A549 (cell line): ENCODE results near the gene NTM. TPM values are rescaled to one million over a fixed set of nuclear protein-coding genes. Genes with fewer than 3 reads are reported as not detected.

ENCODE experiments used
- ATAC-seq, 2 experiments: fragments of 200-7000 bp in 1 of 2; fragments of >200 bp in 1 of 2; cut with Nextera tagmentation in 1 of 2; cut with Tn5 transposase in 1 of 2; 3 replicates each; pipeline versions ENCODE4 v1.8.0 to v1.9.1; 2018 to 2020; ENCODE audit warnings: mild to moderate bottlenecking in 1 of 2, moderate library complexity in 1 of 2
- CTCF ChIA-PET: fragments of 300-600 bp; sonication (Branson Sonifier 250); formaldehyde crosslinking; extraction: SDS; loops from one replicate; lab custom pipeline; 2021; ENCODE audit warnings: antibody characterized with exemption, inconsistent platforms; lab: Yijun Ruan, JAX
- POLR2A ChIA-PET: fragments of 350-600 bp; formaldehyde crosslinking; extraction: SDS; loops from one replicate; lab custom pipeline; 2021; ENCODE audit warnings: antibody characterized with exemption, inconsistent platforms; lab: Yijun Ruan, JAX
- DNase-seq, 2 experiments: peaks; one replicate each; pipeline versions ENCODE4 v3.0.0 to v3.0.0-alpha.2; 2011 to 2016; ENCODE audit warnings: low read depth in 1 of 2, low spot score in 1 of 2
- FAIRE-seq: peaks from 2 replicates; lab custom pipeline; 2011; peaks lifted over from hg19 to GRCh38; lab: Jason Lieb, UNC
- H3K27ac ChIP-seq, 2 experiments: fragments of >200 bp; sonication (Bioruptor Twin); formaldehyde crosslinking; 3 replicates each; pipeline ENCODE4 v1.5.1; 2016 to 2017
- H3K4me1 ChIP-seq: fragments of >200 bp; sonication (Bioruptor Twin); formaldehyde crosslinking; 3 replicates; pipeline ENCODE4 v1.6.1; 2016
- H3K4me2 ChIP-seq: fragments of >200 bp; sonication (Bioruptor Twin); formaldehyde crosslinking; 3 replicates; pipeline ENCODE4 v1.6.1; 2016
- H3K4me3 ChIP-seq: fragments of >200 bp; sonication (Bioruptor Twin); formaldehyde crosslinking; 3 replicates; pipeline ENCODE4 v1.5.1; 2016
- H3K9me3 ChIP-seq: fragments of >200 bp; sonication (Bioruptor Twin); formaldehyde crosslinking; 3 replicates; pipeline ENCODE4 v1.6.1; 2016
- BHLHE40 ChIP-seq: IDR thresholded peaks from 2 replicates; pipeline ENCODE4 v1.6.1; 2012; ENCODE audit warnings: low read depth, low read length, inconsistent platforms
- CBX8 ChIP-seq: fragments of 200-600 bp; sonication (generic); IDR thresholded peaks from 2 replicates; pipeline ENCODE4 v1.6.1; 2016
- CHD2 ChIP-seq: fragments of 150-350 bp; IDR thresholded peaks from 2 replicates; pipeline ENCODE4 v1.6.1; 2014; ENCODE audit warnings: low read length; ENCODE audit not compliant: partially characterized antibody
- EHF ChIP-seq: fragments of 250-450 bp; sonication (Bioruptor Pico); IDR thresholded peaks from 2 replicates; pipeline ENCODE4 v1.5.0; 2020; ENCODE audit warnings: mild to moderate bottlenecking
- EP300 ChIP-seq, 2 experiments: fragments of >200 bp; sonication (Bioruptor Twin); formaldehyde crosslinking; IDR thresholded peaks; 2 replicates in 1 of 2; 3 replicates in 1 of 2; pipeline ENCODE4 v1.6.1; 2016 to 2017
- FOSB ChIP-seq: fragments of 250-450 bp; sonication (Bioruptor Pico); IDR thresholded peaks from 2 replicates; pipeline ENCODE4 v1.5.0; 2020; ENCODE audit warnings: mild to moderate bottlenecking, moderate library complexity
- FOXS1 ChIP-seq: fragments of 250-450 bp; sonication (Bioruptor Pico); IDR thresholded peaks from 2 replicates; pipeline ENCODE4 v1.5.0; 2020; ENCODE audit warnings: mild to moderate bottlenecking, moderate library complexity
- GATA3 ChIP-seq: IDR thresholded peaks from 2 replicates; pipeline ENCODE4 v1.6.1; 2012; ENCODE audit warnings: borderline replicate concordance
- HOXB5 ChIP-seq: fragments of 250-450 bp; sonication (Bioruptor Pico); IDR thresholded peaks from 2 replicates; pipeline ENCODE4 v1.5.0; 2020; ENCODE audit warnings: mild to moderate bottlenecking, moderate library complexity
- JUN ChIP-seq, 2 experiments: fragments of >200 bp; sonication (Bioruptor Twin); formaldehyde crosslinking; IDR thresholded peaks; 2 replicates in 1 of 2; 3 replicates in 1 of 2; pipeline ENCODE4 v1.6.1; 2016 to 2017
- JUNB ChIP-seq: fragments of >200 bp; sonication (Bioruptor Twin); formaldehyde crosslinking; IDR thresholded peaks from 2 replicates; pipeline ENCODE4 v1.6.1; 2016
- KDM1A ChIP-seq: fragments of 200-600 bp; sonication (generic); IDR thresholded peaks from 2 replicates; pipeline ENCODE4 v1.6.1; 2016; ENCODE audit warnings: low read depth, mild to moderate bottlenecking
- MAZ ChIP-seq: fragments of 150-350 bp; IDR thresholded peaks from 2 replicates; pipeline ENCODE4 v1.6.1; 2014; ENCODE audit warnings: antibody characterized with exemption, low read depth, low read length, borderline replicate concordance
- NR3C1 ChIP-seq: fragments of >200 bp; sonication (Bioruptor Twin); formaldehyde crosslinking; IDR thresholded peaks from 3 replicates; pipeline ENCODE4 v1.6.1; 2017
- POLR2A ChIP-seq: IDR thresholded peaks from 2 replicates; pipeline ENCODE4 v1.6.1; 2012; ENCODE audit warnings: mild to moderate bottlenecking, low read length
- RAD21 ChIP-seq, 2 experiments: fragments of >200 bp in 1 of 2; sonication (Bioruptor Twin) in 1 of 2; formaldehyde crosslinking in 1 of 2; IDR thresholded peaks in 1 of 2; conservative IDR thresholded peaks in 1 of 2; 2 replicates in 1 of 2; 3 replicates in 1 of 2; pipeline ENCODE4 v1.6.1; 2012 to 2018; ENCODE audit warnings: inconsistent platforms in 1 of 2
- RCOR1 ChIP-seq: fragments of 150-350 bp; IDR thresholded peaks from 2 replicates; pipeline ENCODE4 v1.6.1; 2014; ENCODE audit warnings: antibody characterized with exemption, low read length, low read depth
- RFX5 ChIP-seq: fragments of 450-650 bp; IDR thresholded peaks from 2 replicates; pipeline ENCODE4 v1.7.1; 2014; ENCODE audit warnings: antibody characterized with exemption, mild to moderate bottlenecking, moderate library complexity
- RNF2 ChIP-seq: fragments of 200-600 bp; sonication (generic); IDR thresholded peaks from 2 replicates; pipeline ENCODE4 v1.6.1; 2016; ENCODE audit warnings: low read depth, mild to moderate bottlenecking, antibody characterized with exemption, moderate library complexity, borderline replicate concordance
- SMC3 ChIP-seq: fragments of >200 bp; sonication (Bioruptor Twin); formaldehyde crosslinking; IDR thresholded peaks from 3 replicates; pipeline ENCODE4 v1.6.1; 2018; ENCODE audit warnings: inconsistent platforms
- ZC3H11A ChIP-seq: fragments of 450-650 bp; IDR thresholded peaks from 2 replicates; pipeline ENCODE4 v1.6.1; 2014; ENCODE audit warnings: antibody characterized with exemption, mild to moderate bottlenecking
- ZFP36 ChIP-seq: fragments of 450-650 bp; IDR thresholded peaks from 2 replicates; pipeline ENCODE4 v1.6.1; 2014; ENCODE audit warnings: borderline replicate concordance; ENCODE audit not compliant: partially characterized antibody
- WGBS: methylation state at CpG from one replicate; pipeline ENCODE4 v1.1.6; 2017; ENCODE audit errors: missing lambda C conversion rate; 5-methylcytosine and 5-hydroxymethylcytosine counted together
- polyA plus RNA-seq, 4 experiments: library from polyadenylated mRNA; depleted of rRNA in 3 of 4; stranded (reverse); fragments of >200 nt; fragmentation: RNase III in 1 of 4; extraction: RNeasy Plus Mini Kit Qiagen cat#74134 plus additional on column Dnase treatment in 1 of 4; gene quantifications; 2 replicates in 3 of 4; 3 replicates in 1 of 4; pipeline ENCODE4 v1.2.3, GENCODE V29; 2011 to 2017
- TF ChIP-seq, protein P1 (sequence below): fragments of 250-450 bp; sonication (Bioruptor Pico); IDR thresholded peaks from 2 replicates; pipeline ENCODE4 v1.5.0; 2020; ENCODE audit warnings: low read depth, mild to moderate bottlenecking, moderate library complexity
- TF ChIP-seq, protein P2 (sequence below): fragments of >200 bp; sonication (Bioruptor Twin); formaldehyde crosslinking; IDR thresholded peaks from 3 replicates; pipeline ENCODE4 v1.6.1; 2016
- TF ChIP-seq, protein P3 (sequence below): IDR thresholded peaks from 2 replicates; pipeline ENCODE4 v1.6.1; 2012
- TF ChIP-seq, protein P4 (sequence below): IDR thresholded peaks from 2 replicates; pipeline ENCODE4 v1.6.1; 2012; ENCODE audit warnings: low read depth, borderline replicate concordance
- TF ChIP-seq, protein P5 (sequence below): fragments of >200 bp; sonication (Bioruptor Twin); formaldehyde crosslinking; IDR thresholded peaks from 3 replicates; pipeline ENCODE4 v1.5.1; 2016

Gene NTM
- polyA plus RNA-seq, 2 of the 4 experiments (the other 2 are of a cell fraction), result not detected

DNA sequence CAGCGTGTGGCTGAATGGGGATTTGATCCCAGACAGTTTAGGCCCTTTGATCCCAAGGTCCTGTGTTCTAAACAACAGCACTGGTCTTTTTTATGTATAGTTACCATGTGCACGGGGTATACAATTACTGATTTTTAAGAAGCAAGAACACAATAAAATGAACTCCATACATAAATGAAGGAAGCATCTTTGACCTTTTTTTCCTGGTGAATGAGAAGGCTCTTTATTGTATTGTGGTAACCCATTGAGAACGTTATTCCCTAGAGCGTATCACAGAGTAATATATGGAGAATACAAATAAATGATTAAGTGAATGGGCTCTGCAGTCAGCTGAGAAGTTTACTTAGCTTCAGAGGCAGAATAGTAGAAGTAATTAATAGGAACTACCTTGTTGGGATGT lies 563.6 kb downstream of the NTM start (continued):
- TF ChIP-seq EHF (CRISPR knock-in tag) (no peak), CBX8 (no peak), RFX5 (no peak), SMC3 (no peak)

DNA sequence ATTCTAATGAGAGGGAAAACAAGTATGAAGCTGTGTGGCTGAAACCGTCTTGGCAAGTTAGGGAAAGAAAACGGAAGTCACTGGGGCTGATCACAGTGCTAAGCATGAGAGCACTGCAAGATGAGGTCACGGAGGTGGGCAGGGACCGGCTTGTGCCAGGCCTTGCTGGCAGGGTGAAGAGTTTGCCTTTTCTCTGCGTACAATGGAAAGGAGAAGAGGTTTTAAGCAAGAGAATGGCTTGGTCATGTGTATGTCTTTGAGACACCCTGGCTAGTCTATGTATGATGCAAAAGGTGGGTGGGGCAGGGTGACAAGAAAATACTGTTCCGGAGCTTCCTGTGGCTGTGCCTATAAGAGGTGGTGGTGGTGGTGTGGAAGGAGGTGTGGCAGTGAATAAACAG lies 567.9 kb downstream of the NTM start:
- H3K27ac ChIP-seq, result no peak overlapping the region
- ChIA-PET CTCF (no interaction called here), POLR2A (no interaction called here)
- H3K9me3 ChIP-seq, result no peaks in the 10 kb centered on the region
- H3K4me3 ChIP-seq, result no peak overlapping the region
- DNase-seq (no peak), FAIRE-seq (no peak), ATAC-seq (no peak)
- WGBS, result 2% methylated on average over 6 of the region's 6 CpGs
- TF ChIP-seq BHLHE40 (no peak), CHD2 (no peak), FOXS1 (no peak), JUNB (no peak), ZC3H11A (no peak), KDM1A (no peak), RFX5 (no peak), MAZ (no peak), FOSB (no peak), ZFP36 (no peak)
- TF ChIP-seq, protein P1, sequence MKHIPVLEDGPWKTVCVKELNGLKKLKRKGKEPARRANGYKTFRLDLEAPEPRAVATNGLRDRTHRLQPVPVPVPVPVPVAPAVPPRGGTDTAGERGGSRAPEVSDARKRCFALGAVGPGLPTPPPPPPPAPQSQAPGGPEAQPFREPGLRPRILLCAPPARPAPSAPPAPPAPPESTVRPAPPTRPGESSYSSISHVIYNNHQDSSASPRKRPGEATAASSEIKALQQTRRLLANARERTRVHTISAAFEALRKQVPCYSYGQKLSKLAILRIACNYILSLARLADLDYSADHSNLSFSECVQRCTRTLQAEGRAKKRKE (CRISPR knock-in tag), result no peak
- no peaks in the 10 kb centered on the region for H3K4me1 ChIP-seq
- H3K4me2 ChIP-seq, result no peak overlapping the region

DNA sequence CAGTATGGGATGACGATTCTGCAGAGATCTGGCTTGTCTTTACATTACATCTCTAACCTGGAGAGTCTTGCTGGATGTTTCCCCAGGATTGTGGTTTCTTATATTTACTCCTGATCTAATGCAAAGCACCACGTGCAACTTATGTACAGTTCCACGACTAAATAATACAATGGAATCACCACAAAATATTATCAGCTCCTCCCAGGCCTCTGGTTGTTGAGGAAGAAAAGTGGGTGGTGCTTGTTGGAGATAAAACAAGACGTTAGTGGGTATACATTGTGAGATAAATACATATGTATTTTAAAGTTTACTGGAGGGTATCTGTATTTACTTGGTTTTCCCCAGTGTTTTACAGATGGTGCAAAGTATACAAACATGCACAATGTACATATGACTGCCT lies 569.7 kb downstream of the NTM start:
- no peak overlapping the region for H3K27ac ChIP-seq
- H3K9me3 ChIP-seq, result no peaks in the 10 kb centered on the region
- ChIA-PET POLR2A (no interaction called here), CTCF (no interaction called here)
- TF ChIP-seq FOSB (no peak), EP300 (IDR thresholded peaks at IDR 0.05) (no peak), ZFP36 (no peak), SMC3 (no peak), RFX5 (no peak), CBX8 (no peak), POLR2A (no peak), RNF2 (no peak), KDM1A (no peak)
- TF ChIP-seq, protein P2, sequence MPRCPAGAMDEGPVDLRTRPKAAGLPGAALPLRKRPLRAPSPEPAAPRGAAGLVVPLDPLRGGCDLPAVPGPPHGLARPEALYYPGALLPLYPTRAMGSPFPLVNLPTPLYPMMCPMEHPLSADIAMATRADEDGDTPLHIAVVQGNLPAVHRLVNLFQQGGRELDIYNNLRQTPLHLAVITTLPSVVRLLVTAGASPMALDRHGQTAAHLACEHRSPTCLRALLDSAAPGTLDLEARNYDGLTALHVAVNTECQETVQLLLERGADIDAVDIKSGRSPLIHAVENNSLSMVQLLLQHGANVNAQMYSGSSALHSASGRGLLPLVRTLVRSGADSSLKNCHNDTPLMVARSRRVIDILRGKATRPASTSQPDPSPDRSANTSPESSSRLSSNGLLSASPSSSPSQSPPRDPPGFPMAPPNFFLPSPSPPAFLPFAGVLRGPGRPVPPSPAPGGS, result no peak
- TF ChIP-seq, protein P3, sequence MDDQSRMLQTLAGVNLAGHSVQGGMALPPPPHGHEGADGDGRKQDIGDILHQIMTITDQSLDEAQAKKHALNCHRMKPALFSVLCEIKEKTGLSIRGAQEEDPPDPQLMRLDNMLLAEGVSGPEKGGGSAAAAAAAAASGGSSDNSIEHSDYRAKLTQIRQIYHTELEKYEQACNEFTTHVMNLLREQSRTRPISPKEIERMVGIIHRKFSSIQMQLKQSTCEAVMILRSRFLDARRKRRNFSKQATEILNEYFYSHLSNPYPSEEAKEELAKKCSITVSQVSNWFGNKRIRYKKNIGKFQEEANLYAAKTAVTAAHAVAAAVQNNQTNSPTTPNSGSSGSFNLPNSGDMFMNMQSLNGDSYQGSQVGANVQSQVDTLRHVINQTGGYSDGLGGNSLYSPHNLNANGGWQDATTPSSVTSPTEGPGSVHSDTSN, result no peak
- TF ChIP-seq, protein P4, sequence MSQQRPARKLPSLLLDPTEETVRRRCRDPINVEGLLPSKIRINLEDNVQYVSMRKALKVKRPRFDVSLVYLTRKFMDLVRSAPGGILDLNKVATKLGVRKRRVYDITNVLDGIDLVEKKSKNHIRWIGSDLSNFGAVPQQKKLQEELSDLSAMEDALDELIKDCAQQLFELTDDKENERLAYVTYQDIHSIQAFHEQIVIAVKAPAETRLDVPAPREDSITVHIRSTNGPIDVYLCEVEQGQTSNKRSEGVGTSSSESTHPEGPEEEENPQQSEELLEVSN, result no peak
- no peak for ATAC-seq
- 4% methylated on average over 4 of the region's 4 CpGs for WGBS
- no peak overlapping the region for H3K4me3 ChIP-seq
- no peaks in the 10 kb centered on the region for H3K4me1 ChIP-seq
- FAIRE-seq, result no peak
- DNase-seq, result no peak
- H3K4me2 ChIP-seq, result no peak overlapping the region

DNA sequence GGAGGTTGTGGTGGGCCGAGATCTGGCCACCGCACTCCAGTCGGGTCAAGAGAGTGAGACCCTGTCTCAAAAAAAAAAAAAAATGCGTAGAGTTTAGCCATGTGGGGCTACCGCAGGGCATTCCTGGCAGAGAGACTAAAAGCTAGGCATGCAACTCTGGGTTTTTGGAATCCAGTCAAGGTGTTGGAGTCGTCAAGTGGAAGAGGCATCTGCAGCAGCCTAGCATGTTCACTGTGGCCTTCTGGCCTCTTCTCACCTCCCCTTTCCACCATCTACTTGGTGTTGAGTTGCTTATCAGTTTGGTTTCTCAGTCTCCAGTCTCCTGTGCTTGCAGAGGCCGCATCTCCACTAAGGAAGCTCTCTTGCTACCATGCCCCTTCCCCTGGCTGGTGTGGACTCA lies 572.5 kb downstream of the NTM start:
- Histone ChIP-seq H3K4me2 (no peak overlapping the region), H3K4me3 (no peak overlapping the region), H3K9me3 (no peaks in the 10 kb centered on the region), H3K4me1 (no peaks in the 10 kb centered on the region), H3K27ac (no peak overlapping the region)
- no peak for ATAC-seq
- POLR2A ChIA-PET, result no interaction called here
- no peak for FAIRE-seq
- CTCF ChIA-PET, result no interaction called here
- TF ChIP-seq RAD21 (conservative IDR thresholded peaks at IDR 0.05 in 1 of 2, IDR thresholded peaks at IDR 0.05 in 1 of 2) (no peak), JUN (IDR thresholded peaks at IDR 0.05) (no peak), HOXB5 (CRISPR knock-in tag) (no peak), CBX8 (no peak), JUNB (no peak), NR3C1 (no peak), MAZ (no peak), RCOR1 (no peak), GATA3 (no peak)
- TF ChIP-seq, protein P5, sequence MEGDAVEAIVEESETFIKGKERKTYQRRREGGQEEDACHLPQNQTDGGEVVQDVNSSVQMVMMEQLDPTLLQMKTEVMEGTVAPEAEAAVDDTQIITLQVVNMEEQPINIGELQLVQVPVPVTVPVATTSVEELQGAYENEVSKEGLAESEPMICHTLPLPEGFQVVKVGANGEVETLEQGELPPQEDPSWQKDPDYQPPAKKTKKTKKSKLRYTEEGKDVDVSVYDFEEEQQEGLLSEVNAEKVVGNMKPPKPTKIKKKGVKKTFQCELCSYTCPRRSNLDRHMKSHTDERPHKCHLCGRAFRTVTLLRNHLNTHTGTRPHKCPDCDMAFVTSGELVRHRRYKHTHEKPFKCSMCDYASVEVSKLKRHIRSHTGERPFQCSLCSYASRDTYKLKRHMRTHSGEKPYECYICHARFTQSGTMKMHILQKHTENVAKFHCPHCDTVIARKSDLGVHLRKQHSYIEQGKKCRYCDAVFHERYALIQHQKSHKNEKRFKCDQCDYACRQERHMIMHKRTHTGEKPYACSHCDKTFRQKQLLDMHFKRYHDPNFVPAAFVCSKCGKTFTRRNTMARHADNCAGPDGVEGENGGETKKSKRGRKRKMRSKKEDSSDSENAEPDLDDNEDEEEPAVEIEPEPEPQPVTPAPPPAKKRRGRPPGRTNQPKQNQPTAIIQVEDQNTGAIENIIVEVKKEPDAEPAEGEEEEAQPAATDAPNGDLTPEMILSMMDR, result no peak
- DNase-seq, result no peak
- WGBS, result 1% methylated on average over 7 of the region's 7 CpGs
